Ovary (tissue), 3 donors: ENCODE measurements around the gene CKAP5.

Experiments used
- POLR2A ChIP-seq: fragments of 450-650 bp; IDR thresholded peaks from one replicate; pipeline ENCODE4 v1.6.1; 2017; ENCODE audit warnings: antibody characterized with exemption, mild to moderate bottlenecking, moderate library complexity
- TF ChIP-seq, protein P1 (sequence below), 3 donors: fragments of 450-650 bp in 2 of 3; fragments of 200-600 bp in 1 of 3; IDR thresholded peaks; one replicate each; pipeline versions ENCODE4 v1.5.1 to v1.8.0; 2016 to 2022; ENCODE audit warnings: antibody characterized with exemption in 3 of 3, mild to moderate bottlenecking in 1 of 3
- donor health status: DM: no; HTN: no; CAD: no.

- TF ChIP-seq, protein P1, sequence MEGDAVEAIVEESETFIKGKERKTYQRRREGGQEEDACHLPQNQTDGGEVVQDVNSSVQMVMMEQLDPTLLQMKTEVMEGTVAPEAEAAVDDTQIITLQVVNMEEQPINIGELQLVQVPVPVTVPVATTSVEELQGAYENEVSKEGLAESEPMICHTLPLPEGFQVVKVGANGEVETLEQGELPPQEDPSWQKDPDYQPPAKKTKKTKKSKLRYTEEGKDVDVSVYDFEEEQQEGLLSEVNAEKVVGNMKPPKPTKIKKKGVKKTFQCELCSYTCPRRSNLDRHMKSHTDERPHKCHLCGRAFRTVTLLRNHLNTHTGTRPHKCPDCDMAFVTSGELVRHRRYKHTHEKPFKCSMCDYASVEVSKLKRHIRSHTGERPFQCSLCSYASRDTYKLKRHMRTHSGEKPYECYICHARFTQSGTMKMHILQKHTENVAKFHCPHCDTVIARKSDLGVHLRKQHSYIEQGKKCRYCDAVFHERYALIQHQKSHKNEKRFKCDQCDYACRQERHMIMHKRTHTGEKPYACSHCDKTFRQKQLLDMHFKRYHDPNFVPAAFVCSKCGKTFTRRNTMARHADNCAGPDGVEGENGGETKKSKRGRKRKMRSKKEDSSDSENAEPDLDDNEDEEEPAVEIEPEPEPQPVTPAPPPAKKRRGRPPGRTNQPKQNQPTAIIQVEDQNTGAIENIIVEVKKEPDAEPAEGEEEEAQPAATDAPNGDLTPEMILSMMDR (IDR thresholded peaks at IDR 0.05) = no peak
- TF ChIP-seq POLR2A = no peak
Measured at GRCh38 chr11:46857666-46858065, 11.6 kb upstream of the CKAP5 start.
